ENCODE data around the gene PEX1. TPM values are rescaled to one million over a fixed set of nuclear protein-coding genes. Genes with fewer than 3 reads are reported as not detected.

PEX1 gene
- total and polyA plus RNA-seq, 9 of the 15 experiments (the other 6 are each of a cell fraction or from before 2014, with no cell fraction given), result 9.4 to 32.2 (median 19.9) TPM

- TF ChIP-seq MGA (IDR thresholded peaks at IDR 0.05) (peak; percentile 79), ARNT (IDR thresholded peaks at IDR 0.05) (0 out of 4 replicates have a peak, but pooled peaks of 1 of the 2 experiments have one; percentile 38), ZNF592 (IDR thresholded peaks at IDR 0.05) (peak; percentile 53), SMC3 (conservative IDR thresholded peaks at IDR 0.05; ENCODE audit: insufficient read depth, low read depth, low read length) (no peak), ZNF644 (tag; IDR thresholded peaks at IDR 0.05; ENCODE audit: low read depth) (peak; percentile 11; the same call in 1 of the 2 replicates), RAD51 (IDR thresholded peaks at IDR 0.05; ENCODE audit: borderline replicate concordance, low read depth) (no peak), ZNF766 (CRISPR knock-in tag; conservative IDR thresholded peaks at IDR 0.05) (no peak; the same call in 1 of the 2 replicates), CXXC5 (CRISPR knock-in tag; IDR thresholded peaks at IDR 0.05) (no peak), EHMT2 (IDR thresholded peaks at IDR 0.05) (no peak)
These were observed 81.4 kb downstream of the PEX1 start (continued) for GRCh38 chr7:92446869-92447344.

Data from K562 (cell line).